GM21515 (cell line): ENCODE measurements around the gene GLCCI1.

ENCODE experiments used
- ATAC-seq: cut with Tn5 transposase; IDR thresholded peaks from one replicate; pipeline ENCODE4 v1.9.1; 2021; ENCODE audit not compliant: unreplicated experiment

The GLCCI1 gene

GRCh38 chr7:7959979-7960670, 8.5 kb upstream of the GLCCI1 start:
- peak; percentile 90 for ATAC-seq

GRCh38 chr7:7962851-7963250, 5.7 kb upstream of the GLCCI1 start:
- ATAC-seq = no peak

DNA sequence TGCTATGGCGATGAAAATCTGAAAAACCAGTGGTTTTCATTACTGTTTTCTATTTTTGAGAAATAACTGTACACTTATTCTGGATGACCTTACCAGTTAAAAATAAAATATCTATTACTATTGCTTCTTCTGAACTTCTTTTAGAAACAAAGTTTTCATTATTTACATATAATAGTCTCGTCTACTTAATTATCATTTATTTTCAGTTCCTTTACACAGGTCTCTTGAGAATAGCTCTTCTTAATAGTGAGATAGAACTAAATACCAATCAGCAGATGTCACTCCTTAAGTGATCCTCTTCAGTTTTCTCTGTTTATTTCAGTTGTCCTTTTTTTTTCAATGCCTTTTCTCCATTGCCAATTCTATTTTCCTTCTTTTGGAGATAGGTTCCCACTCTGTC, 4.3 kb upstream of the GLCCI1 start:
- no peak for ATAC-seq

DNA sequence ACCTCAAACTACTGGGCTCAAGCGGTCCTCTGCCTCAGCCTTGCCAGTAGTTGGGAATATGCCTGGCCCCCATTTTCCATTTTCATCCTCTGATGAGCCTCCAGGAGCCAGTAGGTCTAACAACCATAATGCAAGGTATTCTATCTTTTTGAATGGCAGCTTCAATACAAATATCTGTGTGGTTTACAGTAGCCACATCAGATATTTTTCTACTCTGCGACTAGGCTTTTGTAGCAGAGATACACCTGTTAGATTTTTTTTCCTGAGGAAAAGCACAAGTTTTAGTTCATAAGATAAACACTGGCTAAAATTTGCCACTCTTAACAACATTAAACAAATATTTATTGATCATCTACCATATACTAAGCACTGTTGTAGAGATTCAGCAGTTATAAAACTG, 3.9 kb upstream of the GLCCI1 start:
- ATAC-seq = no peak

GRCh38 chr7:7965301-7965700, 3.3 kb upstream of the GLCCI1 start:
- ATAC-seq = no peak

DNA sequence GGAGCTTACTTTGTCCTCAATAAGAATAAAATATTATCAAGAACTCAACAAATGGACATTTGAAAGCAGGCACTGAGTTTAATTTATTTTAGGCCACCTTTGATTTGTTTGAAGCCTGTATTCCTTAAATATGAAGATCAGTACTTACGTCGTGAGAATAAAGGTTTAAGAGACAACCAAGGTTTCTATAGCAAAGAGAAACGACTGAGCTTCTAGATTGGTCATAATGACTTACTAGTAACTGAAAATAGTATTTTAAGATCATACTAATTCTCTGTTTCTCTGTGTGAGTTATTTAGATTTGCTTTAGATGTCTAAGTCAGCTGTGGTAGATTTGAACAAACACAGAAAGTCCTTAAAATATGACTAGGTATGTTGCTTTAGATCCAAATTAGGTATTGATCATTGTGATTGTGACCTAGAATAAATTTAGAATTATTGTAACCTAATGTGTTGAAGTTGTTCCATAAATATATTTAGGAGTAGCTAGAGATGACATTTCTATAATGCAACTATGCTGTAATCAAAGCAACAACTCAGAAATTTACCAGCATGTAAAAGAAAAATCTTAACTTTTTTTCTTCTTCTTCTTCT, 2.4 kb upstream of the GLCCI1 start:
- ATAC-seq = no peak

DNA sequence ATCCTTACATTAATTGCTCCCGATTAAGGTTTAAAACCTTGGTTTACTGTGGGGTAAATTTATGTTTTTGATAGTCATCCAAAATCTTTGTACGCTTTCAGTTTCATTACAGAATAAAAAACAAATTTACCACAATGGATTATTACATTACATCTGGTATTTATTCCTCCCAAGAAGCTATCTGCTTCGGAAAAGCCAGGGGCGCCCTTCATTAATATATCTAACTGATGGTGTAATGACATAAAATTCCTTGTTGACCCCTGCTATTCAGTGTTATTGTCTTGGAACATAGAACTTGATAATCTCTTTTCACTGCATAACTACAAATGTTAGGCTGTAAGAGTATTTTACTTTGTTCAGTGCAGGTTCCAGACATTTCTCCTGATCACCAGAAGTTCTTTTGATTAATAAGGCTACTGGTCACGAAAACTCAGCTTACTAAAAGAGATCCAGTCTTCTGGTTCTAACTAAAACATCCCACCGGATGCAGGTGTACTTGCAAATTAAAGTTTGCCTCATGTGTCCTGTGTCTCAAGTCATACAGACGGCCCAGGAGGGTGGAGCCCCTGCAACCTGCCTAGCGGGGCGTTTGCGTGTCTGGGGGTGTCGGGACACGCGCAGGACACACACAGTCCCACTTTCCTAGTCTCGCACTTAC, 581 bp upstream of the GLCCI1 start:
- no peak for ATAC-seq

DNA sequence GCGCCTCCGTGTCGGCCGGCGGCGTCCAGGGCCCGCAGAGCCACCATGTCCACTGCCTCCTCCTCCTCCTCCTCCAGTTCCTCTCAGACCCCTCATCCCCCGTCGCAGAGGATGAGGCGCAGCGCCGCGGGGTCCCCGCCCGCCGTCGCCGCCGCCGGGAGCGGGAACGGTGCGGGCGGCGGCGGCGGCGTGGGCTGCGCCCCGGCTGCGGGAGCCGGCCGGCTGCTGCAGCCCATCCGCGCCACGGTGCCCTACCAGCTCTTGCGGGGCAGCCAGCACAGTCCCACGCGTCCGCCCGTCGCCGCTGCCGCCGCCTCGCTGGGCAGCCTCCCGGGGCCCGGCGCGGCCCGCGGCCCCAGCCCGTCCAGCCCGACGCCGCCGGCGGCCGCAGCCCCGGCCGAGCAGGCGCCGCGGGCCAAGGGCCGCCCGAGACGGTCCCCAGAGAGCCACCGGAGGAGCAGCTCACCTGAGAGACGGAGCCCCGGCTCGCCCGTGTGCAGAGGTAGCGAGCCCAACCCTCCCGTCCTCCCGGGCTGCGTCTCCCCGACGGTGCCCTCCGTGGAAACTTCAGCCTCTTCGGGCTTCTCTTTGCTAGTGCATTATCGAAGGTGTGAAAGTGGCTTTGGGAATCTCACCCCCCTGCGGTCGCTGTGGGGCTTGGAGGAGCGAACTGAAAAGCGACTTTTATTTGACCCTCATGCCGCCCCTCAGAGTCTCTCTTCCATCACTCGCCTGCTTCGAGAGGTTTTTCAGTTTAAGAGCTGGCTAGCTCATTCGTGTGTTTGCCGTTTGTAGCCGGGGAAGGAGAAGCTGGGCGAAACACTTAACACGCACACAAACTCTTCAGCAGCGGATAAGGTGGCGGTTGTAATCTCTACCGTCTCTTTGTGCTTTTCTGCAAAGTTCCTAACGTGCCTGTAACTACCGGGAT, 975 bp downstream of the GLCCI1 start:
- ATAC-seq = no peak

DNA sequence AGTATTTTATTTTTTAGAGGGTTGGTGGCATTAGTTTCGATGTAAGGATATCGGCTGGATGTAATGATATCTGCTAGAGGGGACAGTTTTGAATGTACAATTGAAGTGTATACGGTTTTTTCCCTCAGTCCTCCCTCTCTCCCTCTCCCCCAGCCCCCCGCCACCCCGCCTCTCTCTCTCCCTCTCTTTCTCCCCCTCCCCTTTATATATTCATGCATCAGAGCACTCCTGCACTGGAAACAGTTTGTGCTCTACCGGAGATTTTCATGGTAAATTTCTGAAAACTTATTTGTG, 1.6 kb downstream of the GLCCI1 start:
- no peak for ATAC-seq

GRCh38 chr7:7970531-7971307, 2.1 kb downstream of the GLCCI1 start:
- ATAC-seq = no peak

- ATAC-seq = no peak
These were observed 2.9 kb downstream of the GLCCI1 start for GRCh38 chr7:7971308-7972040.

DNA sequence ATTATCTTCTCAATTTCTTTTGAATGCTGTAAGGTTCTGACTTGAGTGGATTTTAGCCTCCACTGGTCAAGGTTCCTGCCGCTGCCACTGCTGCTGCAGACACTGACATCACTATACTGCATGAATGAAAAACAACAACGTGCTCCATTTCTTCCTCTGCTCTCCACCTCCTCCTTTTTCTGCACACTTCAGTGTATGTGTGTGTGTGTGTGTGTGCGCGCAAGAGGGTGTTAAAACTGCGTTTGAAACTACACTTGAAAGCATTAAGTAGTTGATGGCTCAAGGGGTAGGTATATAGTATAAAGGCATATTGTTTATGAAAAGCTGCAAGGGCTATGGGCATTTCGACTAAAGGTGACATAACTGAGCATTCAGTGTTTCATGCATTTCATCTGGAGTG, 3.5 kb downstream of the GLCCI1 start:
- no peak for ATAC-seq

DNA sequence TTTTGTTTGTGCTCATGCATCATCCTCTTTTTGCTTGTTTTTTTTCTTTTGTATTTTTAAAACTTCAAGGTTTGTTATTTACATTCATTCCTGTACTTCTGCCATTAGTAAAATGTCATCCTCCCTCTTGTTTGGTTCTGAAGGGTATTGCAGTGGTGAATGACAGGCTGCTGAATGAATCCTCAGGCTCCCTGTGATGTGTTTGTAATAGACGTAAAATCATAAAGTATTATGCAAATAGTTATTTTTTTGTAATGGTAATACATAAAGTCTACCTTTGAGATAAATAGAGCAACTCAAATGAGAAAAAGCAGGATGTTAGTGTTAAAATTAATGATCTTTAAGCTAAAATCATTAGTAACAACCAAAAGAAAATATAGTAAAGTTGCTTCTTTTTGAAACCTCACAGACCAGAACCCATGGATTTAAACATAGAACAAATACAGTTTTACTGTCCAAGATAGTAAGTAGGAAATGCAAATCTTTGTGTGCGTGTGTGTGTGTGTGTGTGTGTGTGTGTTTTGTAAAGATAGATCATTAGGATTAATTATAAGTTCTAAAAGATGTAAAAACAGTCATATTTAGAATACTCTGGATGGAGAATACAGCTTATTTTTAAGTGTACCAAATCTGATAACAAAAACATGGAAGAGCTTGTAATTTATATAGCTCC, 4.5 kb downstream of the GLCCI1 start:
- no peak for ATAC-seq

GRCh38 chr7:7976677-7977076, 8.1 kb downstream of the GLCCI1 start:
- ATAC-seq = no peak

DNA sequence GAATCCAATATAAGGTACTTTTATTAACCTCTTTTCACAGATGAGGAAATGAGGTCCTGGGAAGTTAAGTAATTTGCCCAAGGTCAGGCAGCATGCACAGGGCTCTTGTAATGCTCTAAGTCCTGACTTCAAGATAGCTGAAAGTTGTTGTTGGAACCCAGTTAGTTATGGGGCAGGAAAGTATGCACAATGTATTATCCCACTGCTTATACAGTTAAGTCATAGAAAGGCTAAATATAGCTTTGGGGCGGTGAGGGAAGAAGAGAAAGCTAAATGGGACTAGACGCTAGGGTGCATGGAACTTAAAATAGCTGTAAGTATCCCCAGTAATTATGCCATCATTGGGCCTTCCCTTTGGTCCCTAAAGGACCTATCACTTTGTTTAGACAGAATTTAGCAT, 9.2 kb downstream of the GLCCI1 start:
- ATAC-seq = no peak

- no peak for ATAC-seq
These were observed 10.3 kb downstream of the GLCCI1 start for GRCh38 chr7:7978860-7979259.

DNA sequence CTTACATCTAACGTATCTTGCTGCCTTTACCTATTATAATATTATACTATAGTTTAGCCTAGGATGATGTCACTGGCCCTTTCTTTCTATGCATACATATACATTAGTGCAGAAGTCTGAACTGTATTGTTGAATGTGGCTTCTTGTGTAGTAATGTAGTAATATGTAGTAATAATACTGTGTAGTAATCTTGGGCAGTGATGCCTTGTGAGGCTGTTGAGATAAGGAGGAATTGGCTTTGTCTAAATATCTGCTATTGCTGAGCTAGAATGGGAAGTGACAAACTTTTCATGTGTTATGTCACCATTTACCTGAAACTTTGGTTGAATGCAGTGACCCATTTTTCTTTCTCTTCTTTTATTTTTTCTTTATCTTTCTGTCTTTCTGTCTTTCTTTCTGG, 11.0 kb downstream of the GLCCI1 start:
- ATAC-seq = no peak

DNA sequence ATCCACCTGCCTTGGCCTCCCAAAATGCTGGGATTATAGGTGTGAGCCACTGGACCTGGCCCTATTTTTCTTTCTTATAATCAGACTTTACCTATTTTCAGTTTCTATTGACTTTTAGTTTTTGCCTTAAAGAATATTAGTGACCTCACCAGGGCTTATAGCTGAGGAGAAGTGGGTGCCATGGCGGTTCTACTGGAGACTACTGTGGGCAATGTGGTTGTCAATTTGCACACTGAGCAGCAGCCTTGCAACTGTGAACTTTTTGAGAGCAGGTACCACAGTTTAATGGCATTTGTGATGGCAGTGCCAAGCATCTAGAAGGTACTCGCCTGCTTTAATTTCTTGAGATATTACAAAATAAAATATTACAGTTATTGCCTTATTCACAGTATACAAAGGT, 11.5 kb downstream of the GLCCI1 start:
- ATAC-seq = no peak

GRCh38 chr7:7982904-7983303, 14.3 kb downstream of the GLCCI1 start:
- no peak for ATAC-seq

GRCh38 chr7:7984424-7984823, 15.8 kb downstream of the GLCCI1 start:
- ATAC-seq = no peak
